ENCODE results near the gene OLAH.

OLAH gene

DNA sequence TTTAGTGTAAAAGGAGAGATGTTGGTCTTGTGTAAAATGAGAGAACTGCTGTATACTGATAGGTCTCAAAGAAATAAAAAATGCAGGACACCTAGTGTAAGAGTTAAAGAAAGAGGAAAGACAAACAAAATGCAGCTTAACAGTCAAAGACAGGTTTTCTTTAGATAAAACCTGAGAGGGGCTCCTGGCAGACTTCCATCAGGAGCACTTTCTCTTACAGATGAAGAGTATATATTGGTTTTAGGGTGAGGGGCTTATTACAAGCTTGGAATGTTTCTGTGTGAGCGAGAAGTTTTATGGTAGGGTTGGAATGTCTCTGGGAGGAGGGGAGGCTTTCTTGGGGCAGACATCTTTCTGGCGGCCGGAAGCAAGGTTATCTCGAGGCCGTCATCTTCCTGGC is 28.6 kb downstream of the OLAH start:
- no peak for DNase-seq

DNA sequence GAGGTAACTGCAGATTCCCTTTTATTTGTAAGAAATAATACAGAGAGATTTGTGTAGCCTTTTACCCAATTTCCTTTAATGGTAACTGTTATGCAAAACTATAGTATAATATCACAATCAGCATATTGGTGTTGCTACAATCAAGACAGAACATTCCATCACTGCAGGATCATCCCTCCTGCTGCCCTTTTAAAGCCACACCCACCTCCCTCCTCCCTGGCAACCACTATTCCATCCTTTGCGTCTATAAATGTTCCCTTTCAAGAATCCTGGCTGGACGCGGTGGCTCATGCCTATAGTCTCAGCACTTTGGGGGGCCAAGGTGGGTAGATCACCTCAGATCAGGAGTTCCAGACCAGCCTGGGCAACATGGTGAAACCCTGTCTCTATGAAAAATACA is 31.7 kb downstream of the OLAH start:
- DNase-seq: no peak

DNA sequence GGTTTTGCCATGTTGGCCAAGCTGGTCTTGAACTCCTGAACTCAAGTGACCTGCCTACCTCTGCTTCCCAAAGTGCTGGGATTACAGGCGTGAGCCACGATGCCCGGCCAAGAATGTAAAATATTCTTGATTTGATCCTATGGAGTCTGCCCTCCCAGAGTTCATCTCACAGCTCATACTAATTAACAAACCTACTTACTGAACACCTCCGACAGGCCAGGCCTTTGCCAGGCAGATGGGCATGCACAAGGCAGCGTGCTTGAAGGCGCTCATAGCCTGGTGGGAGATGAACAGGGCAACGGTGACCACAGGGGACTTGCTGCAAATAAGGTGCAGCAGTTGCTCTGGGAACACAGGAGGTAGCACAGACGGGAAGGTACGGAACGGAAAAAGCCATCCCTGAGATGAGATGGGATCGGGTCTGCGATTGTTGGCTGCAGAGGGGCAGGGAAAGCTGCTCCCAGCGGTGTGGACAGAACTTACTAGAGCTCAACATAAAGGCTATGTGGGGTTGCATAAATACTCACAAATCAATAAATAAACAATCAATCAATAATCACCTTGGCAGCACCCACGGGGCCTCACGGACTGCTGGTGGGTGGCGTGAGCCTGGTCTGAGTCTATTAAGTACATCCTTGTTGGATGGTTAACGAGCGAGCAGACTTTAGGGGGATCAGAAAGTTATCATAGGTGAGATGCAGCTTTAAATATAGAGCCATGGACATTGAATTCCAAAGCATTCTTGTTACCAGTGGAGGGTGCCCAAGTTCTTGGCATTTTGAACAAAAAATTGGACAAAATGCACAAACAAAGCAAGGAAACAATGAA is 40.1 kb downstream of the OLAH start:
- DNase-seq: no peak

DNA sequence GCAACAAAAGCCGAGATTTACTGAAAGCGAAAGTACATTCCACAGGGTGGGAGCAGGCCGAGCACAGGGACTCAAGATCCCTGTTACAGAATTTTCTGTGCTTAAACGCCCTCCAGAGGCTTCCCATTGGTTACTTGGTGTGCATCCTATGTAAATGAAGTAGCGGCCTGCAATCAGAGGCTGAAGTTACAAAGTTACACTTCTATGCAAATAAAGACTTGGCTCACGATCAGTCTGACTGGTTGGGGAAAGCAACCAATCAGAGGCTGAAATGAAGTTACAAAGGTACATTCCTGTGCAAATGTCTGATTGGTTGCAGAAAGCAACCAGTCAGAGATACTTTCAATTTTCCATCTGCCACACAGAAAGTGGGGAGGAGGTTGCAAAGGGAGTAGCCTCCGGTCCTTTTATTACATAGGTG is 40.8 kb downstream of the OLAH start:
- no peak for DNase-seq

DNA sequence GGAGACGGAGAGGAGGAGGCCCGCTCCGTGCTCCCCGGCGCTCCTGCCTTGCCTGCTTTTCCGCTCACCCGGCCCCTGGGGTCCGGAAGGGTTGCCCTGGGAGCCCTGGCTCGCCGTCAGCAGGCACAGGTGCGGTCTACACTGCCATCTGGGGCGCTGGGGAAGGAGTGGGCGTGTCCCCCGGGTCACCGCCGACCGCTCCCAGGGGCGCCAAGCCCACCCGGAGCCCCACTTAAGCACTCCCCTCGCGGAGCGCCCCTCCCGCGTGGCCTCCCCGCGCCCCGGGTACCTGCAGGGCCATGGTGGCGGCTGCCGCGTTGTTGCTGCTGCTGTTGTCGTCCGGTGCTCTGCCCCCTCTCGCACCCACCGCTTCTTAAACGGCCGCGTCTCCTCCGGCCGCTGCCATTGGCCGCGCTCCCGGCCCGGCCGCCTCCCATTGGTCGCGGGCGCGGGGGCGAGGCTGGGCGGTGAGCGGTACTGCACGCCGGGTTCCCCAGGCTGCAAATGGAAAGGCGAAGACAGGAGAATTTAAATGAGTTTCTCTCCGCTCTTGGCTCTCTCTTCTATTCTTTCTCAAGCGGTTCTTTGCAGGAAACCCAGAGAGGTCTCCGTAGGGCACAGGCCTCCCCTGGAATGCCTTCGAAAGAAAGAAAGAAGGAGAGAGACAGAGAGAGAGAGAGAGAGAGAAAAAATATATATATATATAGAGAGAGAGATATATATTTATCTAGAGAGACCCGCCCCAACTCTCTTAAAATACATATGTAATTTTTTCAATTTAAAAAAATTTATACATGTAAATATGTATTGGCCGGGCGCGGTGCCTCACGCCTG is 44.9 kb downstream of the OLAH start, which contains the start of gene ACBD7:
ACBD7 (minus strand) TSS at position 349 of the 834 bp plus-strand sequence; CDS start at position 301, 48 bp downstream.
- peak; percentile 82 for DNase-seq

DNA sequence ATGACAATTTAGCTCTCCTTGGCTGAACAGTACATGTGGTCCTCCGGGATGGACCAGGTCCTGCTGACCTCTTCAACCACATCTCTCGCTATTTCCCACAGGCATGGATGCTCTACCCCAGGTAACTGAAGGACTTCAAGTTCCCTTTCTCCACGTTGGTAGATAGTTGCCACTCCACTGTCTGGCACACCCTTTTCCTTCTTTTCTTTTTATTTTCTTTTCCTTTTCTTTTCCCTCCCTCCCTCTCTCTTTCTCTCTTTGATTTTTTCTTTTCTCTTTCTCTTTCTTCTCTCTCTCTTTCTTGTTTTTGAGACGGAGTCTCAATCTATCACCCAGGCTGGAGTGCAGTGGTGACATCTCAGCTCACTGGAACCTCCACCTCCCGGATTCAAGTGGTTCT is 47.7 kb downstream of the OLAH start:
- DNase-seq: no peak

DNA sequence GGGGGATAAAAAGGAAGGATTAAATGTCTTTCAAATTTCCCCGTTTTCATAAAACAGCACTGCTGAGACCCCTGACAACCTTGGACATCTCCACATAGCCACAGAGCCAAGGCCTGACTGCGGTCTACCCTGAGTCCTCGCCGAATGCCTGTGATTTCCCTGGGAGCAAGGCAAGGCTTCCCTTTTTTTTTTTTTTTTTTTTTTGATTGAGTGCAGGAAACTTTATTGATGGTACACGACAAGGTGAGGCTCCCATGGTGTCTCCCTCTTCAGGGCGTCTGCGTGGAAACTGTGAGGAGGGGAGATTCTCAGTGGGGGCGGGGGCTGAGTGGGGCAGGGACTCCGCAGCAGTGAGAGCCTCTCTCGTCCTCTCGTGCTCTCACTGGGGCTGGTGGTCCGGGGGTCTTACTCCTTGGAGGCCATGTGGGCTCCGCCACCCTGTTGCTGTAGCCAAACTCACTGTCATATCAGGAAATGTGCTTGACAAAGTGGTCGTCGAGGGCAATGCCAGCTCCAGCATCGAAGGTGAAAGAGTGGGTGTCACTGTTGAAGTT is 49.2 kb downstream of the OLAH start:
- no peak for DNase-seq

DNA sequence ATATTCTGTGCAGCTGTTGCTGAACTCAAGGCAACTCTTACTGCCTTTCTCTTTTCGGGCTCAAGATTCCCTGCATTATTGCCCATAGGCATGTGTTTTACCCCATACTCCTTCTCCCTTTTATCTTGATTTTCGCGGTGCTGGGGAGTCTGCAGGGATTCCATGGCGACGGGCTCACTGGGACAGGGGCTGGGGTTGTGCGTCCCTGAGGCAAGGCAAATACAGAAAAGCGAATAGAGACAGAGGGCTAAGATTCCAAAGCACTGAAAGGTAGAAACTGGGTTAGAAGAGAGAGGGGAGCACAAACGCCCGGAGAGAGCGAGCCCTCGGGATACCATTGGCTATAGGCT is 52.9 kb downstream of the OLAH start:
- DNase-seq: no peak

DNA sequence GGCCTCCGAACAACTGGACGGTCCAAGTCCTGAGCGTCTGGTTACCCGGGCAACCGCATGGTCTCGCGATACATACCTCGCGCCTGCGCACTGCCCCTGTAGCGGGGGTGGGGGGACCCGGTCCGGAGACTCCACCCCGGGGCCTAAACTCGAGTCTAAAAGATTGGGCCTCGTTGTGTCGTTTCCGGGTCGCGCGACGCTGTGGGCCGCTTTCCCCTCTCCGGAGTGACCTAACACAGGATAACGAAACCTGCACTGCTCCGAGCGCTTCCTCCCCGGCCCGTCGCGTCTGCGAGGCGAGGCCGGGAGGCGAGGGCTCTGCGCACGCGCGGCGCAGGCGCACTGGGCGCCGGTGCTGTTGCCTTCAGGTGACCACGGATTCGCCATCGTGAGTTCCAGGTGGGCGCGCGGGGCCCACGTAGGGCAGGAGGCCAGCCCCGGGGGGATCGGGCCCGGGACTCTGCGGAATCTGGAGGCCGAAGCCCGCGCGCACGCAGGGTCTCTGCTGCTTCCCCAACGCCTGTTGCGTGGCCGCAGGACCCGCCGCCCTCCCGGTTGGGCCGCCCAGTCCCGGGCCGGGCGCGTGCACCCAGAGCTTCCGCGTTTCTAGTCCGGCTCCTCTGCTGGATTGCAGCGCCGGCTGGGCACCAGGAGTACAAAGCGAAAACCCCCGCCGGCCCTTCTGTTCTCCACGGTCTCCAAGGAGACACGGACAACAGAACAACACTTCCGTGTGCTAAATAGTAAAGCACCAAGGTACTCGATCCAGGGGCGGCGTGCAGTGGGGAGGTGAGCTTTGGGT is 53.5 kb downstream of the OLAH start, which contains the start of gene RPP38:
RPP38 (plus strand) TSS at position 345 of the 802 bp plus-strand sequence. CDS start 5,960 bp downstream, outside the sequence.
- DNase-seq: peak; percentile 93

DNA sequence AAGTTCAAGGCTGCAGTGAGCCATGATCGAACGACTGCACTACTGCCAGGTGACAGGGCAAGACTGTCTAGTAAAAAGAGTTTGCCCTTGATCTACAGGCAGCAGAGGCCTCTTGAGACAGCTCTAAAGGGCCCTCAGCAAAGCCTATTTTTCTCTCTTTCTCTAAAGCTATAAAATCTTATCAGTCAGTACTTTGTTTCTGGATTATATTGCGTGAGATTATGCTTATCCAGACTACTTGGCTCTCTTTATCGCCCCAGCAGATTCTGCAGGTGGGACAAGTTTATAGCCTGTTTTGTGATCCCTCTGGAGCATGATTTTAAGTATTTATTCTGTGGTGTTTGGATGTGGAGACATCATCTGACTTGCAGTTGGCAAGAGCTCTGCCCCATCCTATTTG is 56.1 kb downstream of the OLAH start:
- no peak for DNase-seq

DNA sequence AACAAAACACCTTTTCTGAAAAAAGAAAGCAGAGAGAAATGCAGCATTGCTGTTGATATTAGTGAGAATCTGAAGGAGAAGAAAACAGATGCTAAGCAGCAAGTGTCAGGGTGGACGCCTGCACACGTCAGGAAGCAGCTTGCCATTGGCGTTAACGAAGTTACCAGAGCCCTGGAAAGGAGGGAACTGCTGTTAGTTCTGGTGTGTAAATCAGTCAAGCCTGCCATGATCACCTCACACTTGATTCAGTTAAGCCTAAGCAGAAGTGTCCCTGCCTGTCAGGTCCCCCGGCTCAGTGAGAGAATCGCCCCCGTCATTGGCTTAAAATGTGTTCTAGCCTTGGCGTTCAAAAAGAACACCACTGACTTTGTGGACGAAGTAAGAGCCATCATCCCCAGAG is 59.8 kb downstream of the OLAH start:
- no peak for DNase-seq

DNA sequence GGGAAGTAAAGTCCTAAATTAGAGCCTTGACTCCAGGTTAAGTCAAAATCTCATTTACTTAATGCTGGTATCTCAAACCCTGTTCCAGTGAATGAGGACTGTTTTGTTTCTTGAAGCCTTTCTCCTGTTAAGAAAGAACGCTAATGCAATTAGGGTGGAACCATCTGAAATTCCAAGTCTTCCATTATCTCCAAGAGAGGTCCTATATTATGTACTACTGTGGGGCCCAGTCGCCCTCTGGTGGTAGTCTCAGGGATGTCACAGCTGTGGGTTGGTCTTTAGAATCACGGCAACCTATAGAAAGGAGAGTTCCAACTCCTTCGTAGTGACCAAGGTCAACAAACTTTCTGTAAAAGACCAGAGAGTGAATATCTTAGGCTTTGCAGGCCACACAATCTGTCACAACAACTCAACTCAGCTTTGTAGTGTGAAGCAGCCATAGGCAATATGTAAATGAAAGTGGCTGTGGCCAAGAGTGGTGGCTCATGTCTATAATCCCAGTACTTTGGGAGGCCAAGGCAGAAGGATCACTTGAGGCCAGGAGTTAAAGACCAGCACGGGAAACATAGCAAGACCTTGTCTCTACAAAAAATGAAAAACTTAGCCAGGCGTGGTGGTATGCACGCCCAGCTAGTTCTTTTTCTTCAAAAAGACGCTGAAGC is 62.7 kb downstream of the OLAH start:
- DNase-seq: peak; percentile 72

DNA sequence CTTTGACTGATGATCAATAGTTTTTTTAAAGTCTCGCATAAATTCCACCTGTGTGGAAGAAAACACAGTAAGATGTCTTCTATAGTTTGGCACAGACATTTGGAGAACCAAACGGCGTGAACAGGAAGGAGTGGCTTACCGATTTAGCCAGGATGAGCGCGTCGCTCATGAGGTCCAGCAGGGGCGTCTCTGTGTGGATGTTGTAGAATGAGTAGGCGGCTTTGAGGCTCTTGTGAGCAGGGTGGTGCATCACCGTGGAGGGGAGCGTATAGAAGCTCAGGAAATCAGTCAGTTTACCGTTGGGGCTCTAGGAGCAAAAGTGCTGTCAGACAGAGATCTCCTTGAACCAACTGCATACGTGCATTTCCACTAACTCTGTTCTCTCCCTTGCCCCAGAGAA is 68.9 kb downstream of the OLAH start:
- no peak for DNase-seq

DNA sequence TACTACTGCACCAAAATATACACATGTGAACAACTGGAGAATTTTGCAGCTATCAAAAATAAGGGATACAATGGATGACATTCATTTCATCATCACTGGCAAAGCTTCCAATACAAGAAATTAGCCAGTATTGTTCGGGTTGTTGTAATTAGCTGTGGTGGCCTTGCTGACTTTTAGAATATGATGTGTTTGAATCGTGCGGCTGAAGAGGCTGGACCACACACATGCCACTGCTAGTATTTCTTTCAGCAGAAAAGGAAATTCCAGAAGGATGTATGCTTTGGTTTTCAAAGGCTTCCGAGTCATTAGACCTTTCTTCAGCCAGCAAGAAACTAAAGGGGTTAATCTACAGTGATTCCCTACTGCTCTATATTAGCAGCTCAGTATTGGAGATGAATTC is 70.0 kb downstream of the OLAH start:
- no peak for DNase-seq

DNA sequence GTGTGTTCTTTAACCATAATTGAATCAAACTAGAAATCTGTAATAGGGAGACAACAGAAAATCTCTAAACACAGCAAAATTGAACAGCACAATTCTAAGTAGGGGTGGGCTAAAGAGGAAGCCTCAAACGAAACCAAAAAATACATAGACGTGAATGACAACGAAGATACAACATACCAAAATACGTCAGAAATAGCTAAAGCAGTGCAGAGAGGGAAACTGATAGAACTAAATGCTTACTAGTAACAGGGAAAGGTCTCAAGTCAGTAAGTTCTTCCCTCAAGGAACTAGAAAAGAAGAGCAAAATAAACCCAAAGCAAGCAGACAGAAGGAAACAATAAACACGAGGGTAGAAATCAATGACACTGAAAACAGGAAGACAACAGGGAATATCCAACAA is 72.5 kb downstream of the OLAH start:
- no peak for DNase-seq

DNA sequence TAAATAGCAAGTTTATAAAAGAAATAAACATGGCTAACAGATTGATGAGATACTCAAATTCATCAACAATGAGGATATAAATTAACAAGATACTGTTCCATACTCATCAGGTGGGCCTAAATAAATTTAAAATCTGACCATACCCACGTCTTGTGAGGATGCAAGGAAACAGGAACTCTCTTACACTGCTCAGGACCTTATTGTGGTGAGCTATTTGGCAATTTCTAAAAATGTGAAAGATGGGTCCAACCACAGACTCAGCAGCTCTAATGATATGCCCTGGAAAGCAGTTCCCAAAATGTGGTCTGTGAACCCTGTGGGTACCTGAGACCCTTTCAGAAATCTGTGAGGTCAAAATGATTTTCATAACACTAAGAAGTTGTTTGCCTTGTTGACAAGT is 74.9 kb downstream of the OLAH start:
- DNase-seq: no peak

DNA sequence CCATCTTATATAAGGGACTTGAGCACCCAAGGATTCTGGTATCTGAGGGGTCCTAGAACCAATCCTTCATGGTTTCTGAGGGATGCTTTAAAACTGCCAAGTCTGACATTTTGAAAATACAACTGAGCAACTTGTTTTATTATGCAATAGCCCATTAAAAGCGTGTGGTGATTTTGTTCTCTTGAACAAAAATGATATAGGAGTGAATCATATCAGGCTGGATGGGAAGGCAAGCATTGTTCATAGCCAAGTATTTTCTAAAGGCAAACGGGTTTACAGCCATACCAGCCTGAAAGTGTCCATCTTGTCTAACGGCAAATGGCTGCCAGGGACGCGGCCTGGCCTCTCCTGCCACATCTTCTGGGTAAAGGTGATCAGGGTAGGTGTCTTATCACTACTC is 76.8 kb downstream of the OLAH start:
- no peak for DNase-seq

DNA sequence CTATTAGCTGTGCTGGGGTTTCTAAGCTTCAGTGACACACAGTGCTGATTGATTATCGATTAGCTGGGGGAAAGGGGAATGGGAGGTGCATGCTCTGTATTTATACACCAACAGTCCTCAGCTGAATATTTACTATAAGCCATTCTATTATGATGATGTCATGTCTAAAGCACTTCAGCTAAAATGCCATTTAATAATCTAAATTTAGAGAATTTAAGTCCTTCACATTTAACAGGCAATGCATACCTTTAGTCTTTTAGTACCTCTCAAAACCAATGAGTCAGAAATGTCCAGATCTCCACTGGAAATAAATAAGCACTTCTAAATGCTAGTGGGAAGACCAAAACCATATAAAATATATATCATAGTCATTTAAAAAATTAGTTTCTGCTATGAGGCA is 78.0 kb downstream of the OLAH start:
- DNase-seq: no peak

DNA sequence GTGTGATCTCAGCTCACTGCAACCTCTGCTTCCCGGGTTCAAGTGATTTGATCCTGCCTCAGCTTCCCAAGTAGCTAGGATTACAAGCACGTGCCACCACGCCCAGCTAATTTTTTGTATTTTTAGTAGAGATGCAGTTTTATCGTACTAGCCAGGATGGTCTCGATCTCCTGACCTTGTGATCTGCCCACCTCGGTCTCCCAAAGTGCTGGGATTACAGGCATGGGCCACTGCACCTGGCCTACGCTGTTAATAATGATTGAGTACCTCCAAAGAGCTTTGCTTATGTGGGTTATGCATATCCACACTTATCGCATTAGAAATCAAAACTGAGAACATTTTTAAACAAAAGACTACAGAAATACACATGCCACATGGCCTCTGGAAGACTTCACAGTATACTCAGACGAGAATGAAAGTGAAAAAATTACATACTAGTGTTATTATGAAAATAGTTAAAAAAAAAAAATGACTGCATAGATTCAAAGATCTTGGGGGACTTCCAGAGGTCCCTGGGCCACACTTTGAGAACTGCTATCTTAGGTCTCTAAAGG is 78.8 kb downstream of the OLAH start:
- no peak for DNase-seq
